H9 (cell line): ENCODE measurements around the gene FRMPD1. TPM values are rescaled to one million over a fixed set of nuclear protein-coding genes. Genes with fewer than 3 reads are reported as not detected.

Source experiments
- DNase-seq: peaks from one replicate; pipeline ENCODE4 v3.0.0-alpha.2; 2017
- H2AFZ ChIP-seq: one replicate; pipeline ENCODE4 v1.6.1; 2013; ENCODE audit warnings: mild to moderate bottlenecking, low read length, control low read depth, moderate library complexity
- H2AK5ac ChIP-seq: 2 replicates; pipeline ENCODE4 v1.6.1; 2013; ENCODE audit warnings: low read length, control low read depth, mixed read lengths; ENCODE audit not compliant: insufficient read length
- H2BK120ac ChIP-seq: one replicate; pipeline ENCODE4 v1.6.1; 2013; ENCODE audit warnings: low read depth, mild to moderate bottlenecking, low read length, control low read depth, inconsistent platforms; ENCODE audit not compliant: poor library complexity, severe bottlenecking
- H2BK12ac ChIP-seq: 2 replicates; pipeline ENCODE4 v1.6.1; 2013; ENCODE audit warnings: low read length, control low read depth, mixed read lengths, low read depth; ENCODE audit not compliant: insufficient read length
- H2BK15ac ChIP-seq: 2 replicates; pipeline ENCODE4 v1.6.1; 2013; ENCODE audit warnings: low read depth, low read length, control low read depth
- H2BK20ac ChIP-seq: one replicate; pipeline ENCODE4 v1.6.1; 2013; ENCODE audit warnings: low read depth, mild to moderate bottlenecking, low read length, control low read depth, inconsistent platforms; ENCODE audit not compliant: poor library complexity, severe bottlenecking
- H2BK5ac ChIP-seq: 2 replicates; pipeline ENCODE4 v1.6.1; 2013; ENCODE audit warnings: low read length, control low read depth, mixed read lengths; ENCODE audit not compliant: insufficient read length
- H3K14ac ChIP-seq: 2 replicates; pipeline ENCODE4 v1.6.1; 2013; ENCODE audit warnings: low read length, control low read depth; ENCODE audit not compliant: insufficient read depth
- H3K18ac ChIP-seq: 2 replicates; pipeline ENCODE4 v1.6.1; 2013; ENCODE audit warnings: low read depth, mild to moderate bottlenecking, mixed read lengths, low read length, control low read depth; ENCODE audit not compliant: insufficient read length
- H3K23ac ChIP-seq: 2 replicates; pipeline ENCODE4 v1.6.1; 2013; ENCODE audit warnings: low read length, control low read depth, mixed read lengths, low read depth; ENCODE audit not compliant: insufficient read length
- H3K23me2 ChIP-seq: 2 replicates; pipeline ENCODE4 v1.6.1; 2013; ENCODE audit warnings: low read depth, mild to moderate bottlenecking, mixed read lengths, low read length, control low read depth; ENCODE audit not compliant: insufficient read length, poor library complexity, severe bottlenecking
- H3K27ac ChIP-seq: 2 replicates; pipeline ENCODE4 v1.5.1; 2013; ENCODE audit warnings: low read length, control low read depth, mixed read lengths, low read depth; ENCODE audit not compliant: insufficient read length
- H3K27me3 ChIP-seq: 2 replicates; pipeline ENCODE4 v1.6.1; 2013; ENCODE audit warnings: low read length, control low read depth, inconsistent platforms; ENCODE audit not compliant: insufficient read depth
- H3K4ac ChIP-seq: 2 replicates; pipeline ENCODE4 v1.6.1; 2013; ENCODE audit warnings: low read depth, mild to moderate bottlenecking, control low read depth, inconsistent platforms, low read length, moderate library complexity
- H3K4me1 ChIP-seq: 2 replicates; pipeline ENCODE4 v1.6.1; 2013; ENCODE audit warnings: low read length, control low read depth, inconsistent platforms; ENCODE audit not compliant: insufficient read depth
- H3K4me2 ChIP-seq: 2 replicates; pipeline ENCODE4 v1.6.1; 2013; ENCODE audit warnings: low read length, control low read depth, mixed read lengths; ENCODE audit not compliant: insufficient read length, insufficient read depth
- H3K56ac ChIP-seq: 2 replicates; pipeline ENCODE4 v1.6.1; 2013; ENCODE audit warnings: low read depth, mild to moderate bottlenecking, mixed read lengths, low read length, control low read depth; ENCODE audit not compliant: insufficient read length
- H3K79me1 ChIP-seq: 2 replicates; pipeline ENCODE4 v1.6.1; 2013; ENCODE audit warnings: low read depth, mild to moderate bottlenecking, moderate library complexity, low read length, control low read depth, inconsistent platforms; ENCODE audit not compliant: insufficient read depth, poor library complexity, severe bottlenecking
- H3K79me2 ChIP-seq: 2 replicates; pipeline ENCODE4 v1.6.1; 2013; ENCODE audit warnings: low read length, control low read depth, inconsistent platforms; ENCODE audit not compliant: insufficient read depth
- H3K9ac ChIP-seq: 2 replicates; pipeline ENCODE4 v1.6.1; 2013; ENCODE audit warnings: low read length, control low read depth, mixed read lengths; ENCODE audit not compliant: insufficient read length; ENCODE audit errors: extremely low read depth
- H3K9me3 ChIP-seq: one replicate; pipeline ENCODE4 v1.6.1; 2013; ENCODE audit warnings: low read depth, low read length, inconsistent platforms; ENCODE audit not compliant: control insufficient read depth
- H3T11ph ChIP-seq: one replicate; pipeline ENCODE4 v1.6.1; 2013; ENCODE audit warnings: mild to moderate bottlenecking, low read length, control low read depth, inconsistent platforms
- H4K20me1 ChIP-seq: one replicate; pipeline ENCODE4 v1.6.1; 2013; ENCODE audit not compliant: control insufficient read depth, insufficient read length, insufficient read depth
- H4K5ac ChIP-seq: 2 replicates; pipeline ENCODE4 v1.6.1; 2013; ENCODE audit warnings: low read depth, mild to moderate bottlenecking, mixed read lengths, low read length, control low read depth; ENCODE audit not compliant: insufficient read length
- H4K8ac ChIP-seq: replicated peaks from 2 replicates; pipeline ENCODE4 v1.6.1; 2013; ENCODE audit warnings: low read length, control low read depth, mixed read lengths, low read depth; ENCODE audit not compliant: insufficient read length
- H4K91ac ChIP-seq: 2 replicates; pipeline ENCODE4 v1.6.1; 2013; ENCODE audit warnings: low read depth, mild to moderate bottlenecking, moderate library complexity, mixed read lengths, low read length, control low read depth; ENCODE audit not compliant: insufficient read length
- H3K27ac Mint-ChIP-seq, 3 experiments: 2 replicates in 2 of 3; 3 replicates in 1 of 3; pipeline ENCODE4 v1.8.0; 2020 to 2021; ENCODE audit warnings: mixed read lengths in 3 of 3, mild to moderate bottlenecking in 1 of 3, moderate library complexity in 1 of 3
- H3K27me3 Mint-ChIP-seq: 2 replicates; pipeline ENCODE4 v1.8.0; 2021; ENCODE audit warnings: low read depth, mild to moderate bottlenecking, moderate library complexity, mixed read lengths
- H3K36me3 Mint-ChIP-seq, 3 experiments: 2 replicates in 2 of 3; 3 replicates in 1 of 3; pipeline ENCODE4 v1.8.0; 2020 to 2021; ENCODE audit warnings: low read depth in 3 of 3, mixed read lengths in 3 of 3; ENCODE audit not compliant: insufficient read depth in 1 of 3
- H3K4me1 Mint-ChIP-seq, 2 experiments: 2 replicates each; pipeline ENCODE4 v1.8.0; 2020; ENCODE audit warnings: mixed read lengths in 2 of 2
- H3K4me3 Mint-ChIP-seq, 2 experiments: 2 replicates in 1 of 2; 3 replicates in 1 of 2; pipeline ENCODE4 v1.8.0; 2020 to 2021; ENCODE audit warnings: mild to moderate bottlenecking in 2 of 2, mixed read lengths in 2 of 2, moderate library complexity in 1 of 2
- H3K9me3 Mint-ChIP-seq, 2 experiments: 2 replicates in 1 of 2; 3 replicates in 1 of 2; pipeline ENCODE4 v1.8.0; 2020; ENCODE audit warnings: mild to moderate bottlenecking in 2 of 2, mixed read lengths in 2 of 2, moderate library complexity in 1 of 2
- WGBS: extraction: QIAGEN DNeasy Blood & Tissue Kit; methylation state at CpG from one replicate; pipeline ENCODE4 v1.1.7; 2013; ENCODE audit warnings: missing lambda C conversion rate, low lambda C conversion rate, mixed read lengths; ENCODE audit not compliant: insufficient read length; ENCODE audit errors: extremely low coverage; 5-methylcytosine and 5-hydroxymethylcytosine counted together
- total RNA-seq: library from RNA; stranded (reverse); gene quantifications from 2 replicates; pipeline ENCODE4 v1.2.1, GENCODE V29; 2021
- TF ChIP-seq, protein P1 (sequence below): fragments of 200-600 bp; sonication (generic); conservative IDR thresholded peaks from 3 replicates; pipeline ENCODE4 v1.8.0; 2021; ENCODE audit warnings: antibody characterized with exemption, mild to moderate bottlenecking

The FRMPD1 gene
- total RNA-seq, 1 experiment from 2014 or later: 0.04 TPM

DNA sequence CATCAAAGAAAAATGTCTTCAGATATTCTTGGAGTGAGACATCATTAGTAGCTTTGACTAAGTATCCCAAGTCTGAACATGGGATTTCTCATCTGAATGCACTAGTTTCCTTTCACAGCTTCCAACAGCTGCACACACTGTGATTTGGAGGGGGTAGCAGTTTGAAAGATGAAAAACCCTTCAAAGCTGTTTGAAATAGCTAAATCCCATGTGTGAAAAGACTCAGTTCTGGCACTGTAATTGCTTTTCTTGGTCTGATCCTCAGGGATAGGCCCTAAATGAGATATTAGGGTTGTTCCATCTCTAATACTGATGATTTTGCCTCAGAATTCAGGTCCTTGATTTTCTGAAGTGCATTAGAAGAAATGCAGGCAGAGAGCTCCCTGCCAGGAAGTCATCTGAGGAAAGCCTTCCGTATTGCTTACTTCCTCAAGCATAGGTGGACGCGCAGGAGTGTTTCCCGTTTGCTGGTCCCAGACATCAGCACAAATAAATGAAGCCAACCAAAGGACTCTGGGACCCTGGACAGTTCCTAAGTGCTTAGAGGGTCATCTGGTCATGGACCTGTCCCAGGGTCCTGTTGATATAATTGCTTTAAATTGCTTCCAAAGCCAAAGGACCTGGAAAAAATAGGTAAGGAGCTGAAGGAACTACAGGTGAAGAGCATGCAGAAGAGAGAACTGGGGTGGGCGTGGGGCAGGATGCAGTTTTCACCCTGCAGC lies 25.6 kb upstream of the FRMPD1 start:
- DNase-seq: no peak
- Histone ChIP-seq H2AK5ac (no peak overlapping the region), H4K5ac (no peak overlapping the region), H2BK20ac (no peak overlapping the region), H4K91ac (no peak overlapping the region), H3K4ac (no peak overlapping the region), H3K79me1 (no peaks in the 10 kb centered on the region), H3K9me3 (no peaks in the 10 kb centered on the region), H3K23me2 (no peaks in the 10 kb centered on the region), H4K20me1 (no peaks in the 10 kb centered on the region), H3K79me2 (no peaks in the 10 kb centered on the region), H4K8ac (no peak overlapping the region), H3K27me3 (no peaks in the 10 kb centered on the region), H3K27ac (no peak overlapping the region), H2BK120ac (no peak overlapping the region), H2AFZ (no peak overlapping the region), H2BK5ac (no peak overlapping the region), H3K4me1 (peaks cover 8% of the 10 kb centered on the region; the same call in 1 of the 2 replicates), H3K4me2 (no peak overlapping the region), H2BK12ac (no peak overlapping the region), H3T11ph (no peak overlapping the region), H3K18ac (no peak overlapping the region), H3K23ac (no peak overlapping the region), H3K14ac (no peak overlapping the region), H3K9ac (no peak overlapping the region), H3K56ac (no peak overlapping the region), H2BK15ac (no peak overlapping the region)
- no peak overlapping the region for H3K27ac Mint-ChIP-seq
- TF ChIP-seq, protein P1, sequence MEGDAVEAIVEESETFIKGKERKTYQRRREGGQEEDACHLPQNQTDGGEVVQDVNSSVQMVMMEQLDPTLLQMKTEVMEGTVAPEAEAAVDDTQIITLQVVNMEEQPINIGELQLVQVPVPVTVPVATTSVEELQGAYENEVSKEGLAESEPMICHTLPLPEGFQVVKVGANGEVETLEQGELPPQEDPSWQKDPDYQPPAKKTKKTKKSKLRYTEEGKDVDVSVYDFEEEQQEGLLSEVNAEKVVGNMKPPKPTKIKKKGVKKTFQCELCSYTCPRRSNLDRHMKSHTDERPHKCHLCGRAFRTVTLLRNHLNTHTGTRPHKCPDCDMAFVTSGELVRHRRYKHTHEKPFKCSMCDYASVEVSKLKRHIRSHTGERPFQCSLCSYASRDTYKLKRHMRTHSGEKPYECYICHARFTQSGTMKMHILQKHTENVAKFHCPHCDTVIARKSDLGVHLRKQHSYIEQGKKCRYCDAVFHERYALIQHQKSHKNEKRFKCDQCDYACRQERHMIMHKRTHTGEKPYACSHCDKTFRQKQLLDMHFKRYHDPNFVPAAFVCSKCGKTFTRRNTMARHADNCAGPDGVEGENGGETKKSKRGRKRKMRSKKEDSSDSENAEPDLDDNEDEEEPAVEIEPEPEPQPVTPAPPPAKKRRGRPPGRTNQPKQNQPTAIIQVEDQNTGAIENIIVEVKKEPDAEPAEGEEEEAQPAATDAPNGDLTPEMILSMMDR: no peak
- H3K36me3 Mint-ChIP-seq: no peaks in the 10 kb centered on the region
- WGBS: no CpG with 5 or more reads among the region's 5 CpGs
- H3K9me3 Mint-ChIP-seq: no peaks in the 10 kb centered on the region; a peak in 1 of 5 replicates
- peaks cover 25 to 30% of the 10 kb centered on the region in 2 experiments for H3K4me1 Mint-ChIP-seq
- H3K4me3 Mint-ChIP-seq: no peak overlapping the region
- no peaks in the 10 kb centered on the region for H3K27me3 Mint-ChIP-seq
